K562 (cell line): Measurements from ENCODE around the gene KLF2. TPM values are rescaled to one million over a fixed set of nuclear protein-coding genes. Genes with fewer than 3 reads are reported as not detected.

Experiments used
- ATAC-seq: fragments of 200-7000 bp; cut with Tn5 transposase; 3 replicates; pipeline ENCODE4 v1.9.1; 2020; ENCODE audit warnings: moderate library complexity
- BruUV-seq: library from RNA; stranded (reverse); fragments of 400-500 nt; replicated peaks from 2 replicates; lab custom pipeline; 2021; lab: Mats Ljungman, UMichigan
- CTCF ChIA-PET: fragments of 300-600 bp; formaldehyde crosslinking; extraction: SDS; loops from one replicate; lab custom pipeline; 2021; ENCODE audit warnings: low intra/inter-chr PET ratio; lab: Yijun Ruan, JAX
- POLR2A ChIA-PET: fragments of 300-600, 350-650 bp; sonication (Branson Sonifier 250); formaldehyde crosslinking; extraction: SDS; loops from one replicate; lab custom pipeline; 2021; ENCODE audit warnings: antibody characterized with exemption, inconsistent platforms; lab: Yijun Ruan, JAX
- DNase-seq, 4 experiments: peaks; one replicate each; pipeline versions ENCODE4 v3.0.0 to v3.0.0-alpha.2; 2011 to 2018; ENCODE audit warnings: low spot score in 3 of 4, mixed read lengths in 3 of 4; ENCODE audit errors: extremely low read depth in 1 of 4
- FAIRE-seq: peaks from 2 replicates; lab custom pipeline; 2011; peaks lifted over from hg19 to GRCh38; lab: Jason Lieb, UNC
- H2AFZ ChIP-seq: 2 replicates; pipeline ENCODE4 v1.6.0; 2011; ENCODE audit warnings: low read depth, low read length, control low read depth, inconsistent platforms
- H3K27ac ChIP-seq: fragments of 200-600 bp; 3 replicates; pipeline ENCODE4 v1.8.0; 2011; ENCODE audit warnings: low read depth, mild to moderate bottlenecking, control low read depth, inconsistent platforms, low read length, moderate library complexity, mixed read lengths; ENCODE audit errors: extremely low read depth
- H3K27me3 ChIP-seq, 2 experiments: fragments of 300-600 bp in 1 of 2; 2 replicates in 1 of 2; 3 replicates in 1 of 2; pipeline versions ENCODE4 v1.6.0 to v1.8.0; 2011; ENCODE audit warnings: inconsistent platforms in 2 of 2, low read length in 2 of 2, mild to moderate bottlenecking in 1 of 2, mixed read lengths in 1 of 2, moderate library complexity in 1 of 2; ENCODE audit not compliant: control insufficient read depth in 2 of 2, insufficient read depth in 2 of 2
- H3K36me3 ChIP-seq: fragments of 300-600 bp; 3 replicates; pipeline ENCODE4 v1.8.0; 2011; ENCODE audit warnings: mild to moderate bottlenecking, low read length, inconsistent platforms; ENCODE audit not compliant: control insufficient read depth, insufficient read depth
- H3K4me1 ChIP-seq, 2 experiments: fragments of 200-600 bp in 1 of 2; replicated peaks in 1 of 2; 2 replicates in 1 of 2; 3 replicates in 1 of 2; pipeline versions ENCODE4 v1.5.1 to v1.8.0; 2011; ENCODE audit warnings: inconsistent platforms in 2 of 2, low read length in 2 of 2, mild to moderate bottlenecking in 1 of 2, mixed read lengths in 1 of 2, moderate library complexity in 1 of 2; ENCODE audit not compliant: control insufficient read depth in 2 of 2, insufficient read depth in 2 of 2
- H3K4me2 ChIP-seq: 2 replicates; pipeline ENCODE4 v1.6.1; 2011; ENCODE audit warnings: low read length, control low read depth, inconsistent platforms, mixed read lengths; ENCODE audit not compliant: insufficient read depth
- H3K4me3 ChIP-seq: fragments of 200-600 bp; sonication (generic), shearing (Covaris generic); 2 replicates; pipeline ENCODE4 v1.5.1; 2016; ENCODE audit warnings: control low read depth, inconsistent platforms
- H3K79me2 ChIP-seq: fragments of 200-600 bp; 3 replicates; pipeline ENCODE4 v1.8.0; 2011; ENCODE audit warnings: low read length, inconsistent platforms; ENCODE audit not compliant: control insufficient read depth, insufficient read depth
- H3K9ac ChIP-seq, 2 experiments: 2 replicates each; pipeline versions ENCODE4 v1.6.0 to v1.6.1; 2011; ENCODE audit warnings: low read depth in 2 of 2, low read length in 2 of 2, control low read depth in 1 of 2, inconsistent platforms in 1 of 2, mild to moderate bottlenecking in 1 of 2, mixed read lengths in 1 of 2; ENCODE audit not compliant: insufficient read depth in 1 of 2
- H3K9me1 ChIP-seq: one replicate; pipeline ENCODE4 v1.6.0; 2011; ENCODE audit warnings: inconsistent platforms, mild to moderate bottlenecking, low read length, moderate library complexity; ENCODE audit not compliant: control insufficient read depth, insufficient read depth
- H3K9me3 ChIP-seq: replicated peaks from 2 replicates; pipeline ENCODE4 v1.5.1; 2011; ENCODE audit warnings: low read depth, low read length, inconsistent platforms; ENCODE audit not compliant: control insufficient read depth, insufficient read depth
- H4K20me1 ChIP-seq: replicated peaks from 2 replicates; pipeline ENCODE4 v1.6.1; 2011; ENCODE audit warnings: low read length, inconsistent platforms, mixed read lengths; ENCODE audit not compliant: control insufficient read depth, insufficient read depth
- ARNT ChIP-seq, 2 experiments: fragments of 450-650 bp; IDR thresholded peaks; 2 replicates each; pipeline ENCODE4 v1.6.1; 2016; ENCODE audit warnings: mild to moderate bottlenecking in 1 of 2
- BHLHE40 ChIP-seq: IDR thresholded peaks from 2 replicates; pipeline ENCODE4 v1.6.1; 2011; ENCODE audit warnings: low read length, improper control_type of control experiment
- E2F3 ChIP-seq: fragments of 250-450 bp; sonication (Bioruptor Pico); IDR thresholded peaks from 2 replicates; pipeline ENCODE4 v1.4.0; 2020; ENCODE audit warnings: mild to moderate bottlenecking
- ELF1 ChIP-seq: fragments of 200-800 bp; sonication (Bioruptor generic); IDR thresholded peaks from 2 replicates; pipeline ENCODE4 v1.6.1; 2016; ENCODE audit warnings: missing genetic modification characterization, missing compliant biosample characterization
- HES1 ChIP-seq: fragments of 450-650 bp; IDR thresholded peaks from 2 replicates; pipeline ENCODE4 v1.6.1; 2016; ENCODE audit warnings: low read depth, mild to moderate bottlenecking, moderate library complexity
- HNRNPK ChIP-seq: fragments of 200-400 bp; formaldehyde crosslinking; IDR thresholded peaks from one replicate; pipeline ENCODE4 v1.6.1; 2018; ENCODE audit warnings: mild to moderate bottlenecking, low read depth, low read length; ENCODE audit not compliant: poor library complexity, severe bottlenecking
- ILF3 ChIP-seq: fragments of 450-650 bp; IDR thresholded peaks from 2 replicates; pipeline ENCODE4 v1.6.1; 2018; ENCODE audit warnings: antibody characterized with exemption, mild to moderate bottlenecking, moderate library complexity, borderline replicate concordance
- NRF1 ChIP-seq, 2 experiments: fragments of 450-650 bp; IDR thresholded peaks in 1 of 2; conservative IDR thresholded peaks in 1 of 2; 2 replicates each; pipeline ENCODE4 v1.6.1; 2014; ENCODE audit warnings: mild to moderate bottlenecking in 2 of 2
- PCBP2 ChIP-seq: fragments of 200-400 bp; formaldehyde crosslinking; IDR thresholded peaks from 2 replicates; pipeline ENCODE4 v1.6.1; 2018; ENCODE audit warnings: low read length, low read depth, mild to moderate bottlenecking, moderate library complexity; ENCODE audit not compliant: poor library complexity, severe bottlenecking
- POLR2H ChIP-seq: IDR thresholded peaks from 2 replicates; pipeline ENCODE4 v1.6.1; 2016; ENCODE audit warnings: missing genetic modification characterization, low read depth, mild to moderate bottlenecking, control low read depth, missing compliant biosample characterization, moderate library complexity
- RUNX1 ChIP-seq: sonication (generic); IDR thresholded peaks from 2 replicates; pipeline ENCODE4 v1.6.1; 2016; ENCODE audit warnings: antibody characterized with exemption, low read depth
- SMC3 ChIP-seq: conservative IDR thresholded peaks from 2 replicates; pipeline ENCODE4 v1.6.1; 2011; ENCODE audit warnings: low read depth, low read length, improper control_type of control experiment; ENCODE audit not compliant: insufficient read depth
- SNAPC5 ChIP-seq: fragments of 250-450 bp; sonication (Bioruptor Pico); IDR thresholded peaks from 2 replicates; pipeline ENCODE4 v1.8.0; 2021; ENCODE audit warnings: moderate library complexity, mild to moderate bottlenecking, inconsistent platforms
- STAT5B ChIP-seq: fragments of 250-450 bp; sonication (Bioruptor Pico); IDR thresholded peaks from 2 replicates; pipeline ENCODE4 v1.8.0; 2021; ENCODE audit warnings: mild to moderate bottlenecking, inconsistent platforms
- TARDBP ChIP-seq: fragments of 450-650 bp; IDR thresholded peaks from 2 replicates; pipeline ENCODE4 v1.6.1; 2016
- ZNF224 ChIP-seq: sonication (generic); formaldehyde crosslinking; IDR thresholded peaks from 2 replicates; pipeline ENCODE4 v1.8.0; 2022; ENCODE audit warnings: mild to moderate bottlenecking, missing genetic modification reagents
- ZNF75A ChIP-seq: fragments of 450-650 bp; formaldehyde crosslinking; IDR thresholded peaks from 2 replicates; pipeline ENCODE4 v1.4.0; 2020; ENCODE audit warnings: mild to moderate bottlenecking
- WGBS: fragments of 100-300 bp; shearing (Covaris generic); methylation state at CpG from one replicate; pipeline ENCODE4 v1.1.6; 2016; ENCODE audit warnings: low coverage, mixed read lengths; ENCODE audit not compliant: insufficient coverage; ENCODE audit errors: missing lambda C conversion rate; 5-methylcytosine and 5-hydroxymethylcytosine counted together
- in situ Hi-C: fragments of 300-500 bp; cut with MboI; formaldehyde crosslinking; loops from 4 replicates; pipeline ENCODE4 v1.15.0; 2018; ENCODE audit warnings: inconsistent platforms, mixed read lengths
- intact Hi-C: fragments of 100-400 bp; cut with micrococcal nuclease; formaldehyde crosslinking; loops from 2 replicates; pipeline ENCODE4 v1.14.2; 2022
- polyA plus RNA-seq, 8 experiments: library from polyadenylated mRNA; depleted of rRNA in 4 of 8; stranded (reverse) in 5 of 8; unstranded in 3 of 8; fragments of >200 nt; fragmentation: Nextera tagmentation in 2 of 8; fragmentation: Illumina TruSeq in 1 of 8; extraction: Ambion mirVana in 2 of 8; extraction: Trizol in 1 of 8; gene quantifications; 2 replicates each; pipeline versions ENCODE4 v1.2.1 to v1.2.3, GENCODE V29; 2011 to 2014; ENCODE audit warnings: inconsistent platforms in 1 of 8, missing spikeins in 1 of 8
- total RNA-seq, 7 experiments: library from RNA; depleted of rRNA in 6 of 7; stranded (reverse); fragments of >200 nt in 6 of 7; fragmentation: Illumina TruSeq in 2 of 7; extraction: Trizol in 2 of 7; gene quantifications; 2 replicates each; pipeline versions ENCODE4 v1.2.1 to v1.2.3, GENCODE V29; 2011 to 2021; ENCODE audit warnings: low replicate concordance in 1 of 7
- TF ChIP-seq, protein P1 (sequence below): fragments of 450-650 bp; formaldehyde crosslinking; IDR thresholded peaks from 2 replicates; pipeline ENCODE4 v1.4.0; 2022; ENCODE audit warnings: missing genetic modification characterization

KLF2 gene
- total and polyA plus RNA-seq, 9 of the 15 experiments (the other 6 are each of a cell fraction or from before 2014, with no cell fraction given), result 0.07 to 0.71 TPM; not detected in 7

- DNase-seq (no peak), FAIRE-seq (no peak), ATAC-seq (no peak)
- intact Hi-C loops (no loop called here), in situ Hi-C loops (no loop called here)
- WGBS, result 76% methylated on average over 13 of the region's 13 CpGs
- Histone ChIP-seq H3K4me2 (no peak overlapping the region), H3K9ac (no peak overlapping the region), H3K36me3 (peaks cover 40% of the 10 kb centered on the region; the same call in 2 of the 3 replicates), H4K20me1 (peaks cover 7% of the 10 kb centered on the region), H3K9me3 (no peaks in the 10 kb centered on the region), H3K27me3 (no peaks in the 10 kb centered on the region), H3K79me2 (no peaks in the 10 kb centered on the region), H2AFZ (no peak overlapping the region), H3K27ac (no peak overlapping the region), H3K9me1 (no peaks in the 10 kb centered on the region), H3K4me3 (no peak overlapping the region), H3K4me1 (peaks cover 32 to 47% of the 10 kb centered on the region in 2 experiments)
- no peak for TF ChIP-seq RUNX1
- TF ChIP-seq E2F3, result no peak
- no peak for TF ChIP-seq STAT5B
- no peak for TF ChIP-seq ZNF224
- TF ChIP-seq ELF1 (tag), result no peak
- TF ChIP-seq, protein P1, sequence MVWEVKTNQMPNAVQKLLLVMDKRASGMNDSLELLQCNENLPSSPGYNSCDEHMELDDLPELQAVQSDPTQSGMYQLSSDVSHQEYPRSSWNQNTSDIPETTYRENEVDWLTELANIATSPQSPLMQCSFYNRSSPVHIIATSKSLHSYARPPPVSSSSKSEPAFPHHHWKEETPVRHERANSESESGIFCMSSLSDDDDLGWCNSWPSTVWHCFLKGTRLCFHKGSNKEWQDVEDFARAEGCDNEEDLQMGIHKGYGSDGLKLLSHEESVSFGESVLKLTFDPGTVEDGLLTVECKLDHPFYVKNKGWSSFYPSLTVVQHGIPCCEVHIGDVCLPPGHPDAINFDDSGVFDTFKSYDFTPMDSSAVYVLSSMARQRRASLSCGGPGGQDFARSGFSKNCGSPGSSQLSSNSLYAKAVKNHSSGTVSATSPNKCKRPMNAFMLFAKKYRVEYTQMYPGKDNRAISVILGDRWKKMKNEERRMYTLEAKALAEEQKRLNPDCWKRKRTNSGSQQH (CRISPR knock-in tag), result no peak
- TF ChIP-seq BHLHE40, result no peak
- no peak for TF ChIP-seq HES1
- TF ChIP-seq SNAPC5 (CRISPR knock-in tag), result no peak
- no peak for TF ChIP-seq ILF3
- no peak for TF ChIP-seq NRF1 (conservative IDR thresholded peaks at IDR 0.05 in 1 of 2, IDR thresholded peaks at IDR 0.05 in 1 of 2)
- no peak for TF ChIP-seq TARDBP
- no peak for TF ChIP-seq SMC3
- TF ChIP-seq ARNT (IDR thresholded peaks at IDR 0.05), result no peak
- TF ChIP-seq PCBP2, result no peak
- TF ChIP-seq HNRNPK, result no peak
- no peak for TF ChIP-seq ZNF75A (CRISPR knock-in tag)
- TF ChIP-seq POLR2H (tag), result no peak
- CTCF ChIA-PET, result no interaction called here
- no TSS peak for BruUV-seq
- POLR2A ChIA-PET, result no interaction called here
These were observed 49.8 kb downstream of the KLF2 start for GRCh38 chr19:16374436-16374835.
